A673 (cell line): ENCODE measurements around the gene CFAP97D1. TPM values are rescaled to one million over a fixed set of nuclear protein-coding genes. Genes with fewer than 3 reads are reported as not detected.

Experiments
- BruUV-seq: library from RNA; stranded (reverse); fragments of 400-500 nt; replicated peaks from 2 replicates; lab custom pipeline; 2021; lab: Mats Ljungman, UMichigan
- CTCF ChIA-PET: fragments of 300-600 bp; sonication (Branson Sonifier 250); formaldehyde crosslinking; loops from one replicate; lab custom pipeline; 2022; ENCODE audit warnings: antibody characterized with exemption; lab: Charles Lee
- POLR2A ChIA-PET: fragments of 300-600 bp; sonication (Branson Sonifier 250); formaldehyde crosslinking; loops from one replicate; lab custom pipeline; 2022; ENCODE audit warnings: antibody characterized with exemption; ENCODE audit not compliant: low non-redundant PET; lab: Charles Lee
- DNase-seq: peaks from one replicate; pipeline ENCODE4 v3.0.0-alpha.2; 2015; ENCODE audit warnings: low spot score
- H3K27ac ChIP-seq: fragments of 200-600 bp; sonication (generic); 2 replicates; pipeline ENCODE4 v1.5.1; 2016; ENCODE audit warnings: mixed run types, low read depth, mild to moderate bottlenecking, mixed read lengths, antibody characterized with exemption, low read length; ENCODE audit not compliant: poor library complexity, severe bottlenecking
- H3K27me3 ChIP-seq: fragments of 200-600 bp; sonication (generic); replicated peaks from 2 replicates; pipeline ENCODE4 v1.6.1; 2017; ENCODE audit warnings: mixed run types, low read depth, mild to moderate bottlenecking, mixed read lengths, antibody characterized with exemption, low read length; ENCODE audit not compliant: insufficient read depth, poor library complexity
- H3K36me3 ChIP-seq: fragments of 200-600 bp; sonication (generic); 2 replicates; pipeline ENCODE4 v1.6.1; 2016; ENCODE audit warnings: mixed run types, mild to moderate bottlenecking, mixed read lengths, antibody characterized with exemption, low read length; ENCODE audit not compliant: insufficient read depth, poor library complexity, severe bottlenecking
- H3K4me1 ChIP-seq: fragments of 200-600 bp; sonication (generic); 2 replicates; pipeline ENCODE4 v1.6.1; 2017; ENCODE audit warnings: mixed run types, mild to moderate bottlenecking, mixed read lengths, antibody characterized with exemption, low read length; ENCODE audit not compliant: insufficient read depth, poor library complexity, severe bottlenecking
- H3K4me3 ChIP-seq: fragments of 200-600 bp; sonication (generic); 2 replicates; pipeline ENCODE4 v1.5.1; 2016; ENCODE audit warnings: low read depth, mixed run types, mild to moderate bottlenecking, mixed read lengths, low read length; ENCODE audit not compliant: poor library complexity, severe bottlenecking
- H3K9me3 ChIP-seq: fragments of 200-600 bp; sonication (generic); 2 replicates; pipeline ENCODE4 v1.6.1; 2016; ENCODE audit warnings: mixed run types, low read depth, mild to moderate bottlenecking, mixed read lengths, antibody characterized with exemption, low read length; ENCODE audit not compliant: poor library complexity, severe bottlenecking
- EZH2 ChIP-seq: fragments of 200-600 bp; sonication (generic); IDR thresholded peaks from 2 replicates; pipeline ENCODE4 v1.6.1; 2017; ENCODE audit warnings: borderline replicate concordance, low read depth, mild to moderate bottlenecking, mixed read lengths, antibody characterized with exemption, low read length; ENCODE audit not compliant: poor library complexity, severe bottlenecking
- intact Hi-C: fragments of 100-400 bp; cut with micrococcal nuclease; formaldehyde crosslinking; loops from one replicate; pipeline ENCODE4 v1.10.0; 2022; ENCODE audit not compliant: unreplicated experiment
- total RNA-seq: library from RNA; stranded (reverse); gene quantifications from 2 replicates; pipeline ENCODE4 v1.2.3, GENCODE V29; 2021
- TF ChIP-seq, protein P1 (sequence below): fragments of 300-800, 200-600 bp; sonication (generic); conservative IDR thresholded peaks from 2 replicates; pipeline ENCODE4 v1.5.1; 2017; ENCODE audit warnings: low read depth, mild to moderate bottlenecking, antibody characterized with exemption, low read length, moderate library complexity, mixed read lengths

CFAP97D1 gene
- total RNA-seq, 1 experiment from 2014 or later, result not detected

DNA sequence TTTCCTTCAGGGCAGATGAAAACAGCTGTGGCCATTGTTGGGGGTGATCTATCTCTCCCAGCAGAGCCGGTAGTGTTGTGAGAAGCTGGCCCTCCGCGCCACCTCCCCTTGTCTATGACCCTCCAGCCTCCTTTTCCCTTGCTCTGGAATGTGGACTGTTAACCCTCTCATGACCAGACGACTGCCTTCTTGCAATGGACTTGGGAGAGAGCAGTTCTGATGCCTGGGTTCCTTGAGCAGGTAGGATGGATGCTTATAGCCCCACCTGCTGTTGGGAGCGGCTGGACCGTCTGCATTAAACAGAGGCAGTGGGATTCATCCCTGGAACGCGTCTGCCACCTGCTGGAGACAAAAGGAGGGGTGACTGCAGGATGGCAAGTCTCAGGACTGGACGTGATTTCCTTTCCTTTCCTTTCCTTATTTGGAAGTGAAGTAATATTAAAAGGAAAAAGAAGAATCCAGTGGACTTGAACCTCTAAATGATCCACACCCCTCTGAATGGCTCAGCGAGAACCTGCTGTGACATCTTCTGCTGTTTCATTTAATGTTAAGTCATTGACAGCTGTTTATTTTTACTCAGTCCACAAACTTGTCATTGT, 19.9 kb upstream of the CFAP97D1 start:
- Histone ChIP-seq H3K4me3 (no peak overlapping the region), H3K27ac (no peak overlapping the region), H3K36me3 (no peaks in the 10 kb centered on the region), H3K9me3 (no peaks in the 10 kb centered on the region), H3K27me3 (no peaks in the 10 kb centered on the region), H3K4me1 (no peaks in the 10 kb centered on the region)
- peak; percentile 81 for DNase-seq
- ChIA-PET CTCF (interaction anchor here (0.6 to 1.2 kb wide), 4 partner anchors 60 to 109 kb away, joined by 3 to 6 read pairs (median 3); no protein-coding TSS in a partner anchor), POLR2A (no interaction called here)
- BruUV-seq, result no TSS peak
- intact Hi-C loops, result loop anchor here (1.0 to 2.0 kb wide), 2 partner anchors 66 to 184 kb away; no protein-coding TSS in a partner anchor
- TF ChIP-seq EZH2, result no peak
- TF ChIP-seq, protein P1, sequence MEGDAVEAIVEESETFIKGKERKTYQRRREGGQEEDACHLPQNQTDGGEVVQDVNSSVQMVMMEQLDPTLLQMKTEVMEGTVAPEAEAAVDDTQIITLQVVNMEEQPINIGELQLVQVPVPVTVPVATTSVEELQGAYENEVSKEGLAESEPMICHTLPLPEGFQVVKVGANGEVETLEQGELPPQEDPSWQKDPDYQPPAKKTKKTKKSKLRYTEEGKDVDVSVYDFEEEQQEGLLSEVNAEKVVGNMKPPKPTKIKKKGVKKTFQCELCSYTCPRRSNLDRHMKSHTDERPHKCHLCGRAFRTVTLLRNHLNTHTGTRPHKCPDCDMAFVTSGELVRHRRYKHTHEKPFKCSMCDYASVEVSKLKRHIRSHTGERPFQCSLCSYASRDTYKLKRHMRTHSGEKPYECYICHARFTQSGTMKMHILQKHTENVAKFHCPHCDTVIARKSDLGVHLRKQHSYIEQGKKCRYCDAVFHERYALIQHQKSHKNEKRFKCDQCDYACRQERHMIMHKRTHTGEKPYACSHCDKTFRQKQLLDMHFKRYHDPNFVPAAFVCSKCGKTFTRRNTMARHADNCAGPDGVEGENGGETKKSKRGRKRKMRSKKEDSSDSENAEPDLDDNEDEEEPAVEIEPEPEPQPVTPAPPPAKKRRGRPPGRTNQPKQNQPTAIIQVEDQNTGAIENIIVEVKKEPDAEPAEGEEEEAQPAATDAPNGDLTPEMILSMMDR, result peak; percentile 91

DNA sequence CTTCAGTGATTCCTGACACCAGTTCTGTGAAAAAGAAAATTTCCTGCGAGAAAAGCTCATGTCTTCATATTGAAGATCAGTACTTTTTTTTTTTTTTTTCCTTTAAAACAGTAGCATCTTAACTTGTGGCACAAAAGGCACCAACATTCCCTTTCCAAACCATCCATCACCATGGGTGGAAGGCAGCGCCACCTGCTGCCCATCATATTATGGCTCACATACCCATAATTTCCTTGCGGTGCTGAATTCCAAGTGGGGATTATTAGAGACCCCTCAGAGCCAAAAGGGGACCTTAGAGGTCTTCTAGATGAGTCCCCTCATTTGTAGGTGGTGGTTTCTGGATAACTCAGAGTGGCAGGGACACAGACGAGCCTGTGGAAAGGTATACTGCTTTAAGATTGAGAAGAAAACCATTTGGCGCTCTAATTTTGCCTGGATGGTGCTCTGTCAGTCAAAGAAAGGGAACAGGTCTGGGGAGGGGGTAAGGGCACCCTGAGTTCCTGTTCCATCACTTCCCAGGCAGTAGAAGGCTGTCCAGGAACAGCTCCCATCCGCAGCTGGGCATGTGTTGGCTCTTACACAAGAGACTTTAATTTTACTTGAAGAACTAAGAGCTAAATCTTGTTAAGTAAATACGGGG, 13.7 kb upstream of the CFAP97D1 start:
- TF ChIP-seq EZH2, result no peak
- TF ChIP-seq, protein P1, result peak; percentile 73
- DNase-seq, result peak; percentile 60
- Histone ChIP-seq H3K27me3 (no peaks in the 10 kb centered on the region), H3K4me1 (no peaks in the 10 kb centered on the region), H3K4me3 (no peak overlapping the region), H3K27ac (no peak overlapping the region), H3K36me3 (no peaks in the 10 kb centered on the region), H3K9me3 (no peaks in the 10 kb centered on the region)
- no TSS peak for BruUV-seq
- intact Hi-C loops, result no loop called here
- ChIA-PET CTCF (interaction anchor here (0.6 to 0.9 kb wide), 2 partner anchors 87 to 91 kb away, joined by 3 read pairs; no protein-coding TSS in a partner anchor), POLR2A (interaction anchor here (0.6 kb wide), 1 partner anchor 21 kb away, joined by 4 read pairs; no protein-coding TSS in a partner anchor)

DNA sequence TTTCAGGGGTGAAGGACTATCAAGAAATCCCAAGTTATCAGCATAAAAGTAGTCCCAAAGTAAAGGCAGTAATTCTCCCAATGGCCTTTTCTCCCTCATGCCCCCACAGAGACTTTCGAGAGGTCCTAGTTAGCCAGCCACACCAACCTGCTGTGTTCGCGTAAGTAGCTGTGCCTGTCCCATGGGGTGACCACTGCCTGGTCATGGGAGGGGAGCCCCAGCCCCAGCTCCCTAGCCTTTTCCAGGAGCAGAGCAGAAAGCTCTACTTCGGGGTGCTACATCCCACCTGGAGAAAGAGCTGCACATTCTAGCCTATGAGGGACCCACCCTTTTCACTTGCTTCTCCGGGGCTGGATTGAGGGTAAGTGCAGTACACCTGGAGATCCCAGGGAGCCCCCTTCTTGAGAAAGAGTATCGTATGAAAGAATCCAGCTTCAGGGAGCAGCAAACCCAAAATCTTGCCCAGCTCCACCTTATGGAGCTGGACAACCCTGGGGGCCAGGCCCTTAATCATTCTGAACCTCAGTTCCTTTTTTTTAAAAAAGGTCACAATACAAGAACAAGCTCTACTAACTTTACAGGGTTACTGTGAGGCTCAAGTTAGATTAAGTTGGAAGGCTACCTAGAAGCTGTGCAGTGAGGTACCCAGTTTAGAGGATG, 13.1 kb upstream of the CFAP97D1 start:
- BruUV-seq, result no TSS peak
- Histone ChIP-seq H3K27ac (no peak overlapping the region), H3K4me1 (no peaks in the 10 kb centered on the region), H3K9me3 (no peaks in the 10 kb centered on the region), H3K36me3 (no peaks in the 10 kb centered on the region), H3K4me3 (no peak overlapping the region), H3K27me3 (no peaks in the 10 kb centered on the region)
- intact Hi-C loops, result no loop called here
- CTCF ChIA-PET, result interaction anchor here (0.6 to 0.9 kb wide), 2 partner anchors 88 to 91 kb away, joined by 3 read pairs; no protein-coding TSS in a partner anchor
- no peak for DNase-seq
- no peak for TF ChIP-seq EZH2
- TF ChIP-seq, protein P1, result no peak
- POLR2A ChIA-PET, result interaction anchor here (0.6 kb wide), 1 partner anchor 22 kb away, joined by 4 read pairs; no protein-coding TSS in a partner anchor
